Measurements from ENCODE around the gene ATP2A1. TPM values are rescaled to one million over a fixed set of nuclear protein-coding genes. Genes with fewer than 3 reads are reported as not detected.
A peak's percentile ranks its signal among the peaks of the same experiment; 100 is the strongest.
"Not testable (repeated sequence)": the region's sequence is repeated elsewhere in the genome, so short reads cannot be mapped to it uniquely, and the experiment has no call there.

The ATP2A1 gene
- total RNA-seq, 4 donors from 2014 or later, result 0.32 to 0.44 (median 0.37) TPM

DNA sequence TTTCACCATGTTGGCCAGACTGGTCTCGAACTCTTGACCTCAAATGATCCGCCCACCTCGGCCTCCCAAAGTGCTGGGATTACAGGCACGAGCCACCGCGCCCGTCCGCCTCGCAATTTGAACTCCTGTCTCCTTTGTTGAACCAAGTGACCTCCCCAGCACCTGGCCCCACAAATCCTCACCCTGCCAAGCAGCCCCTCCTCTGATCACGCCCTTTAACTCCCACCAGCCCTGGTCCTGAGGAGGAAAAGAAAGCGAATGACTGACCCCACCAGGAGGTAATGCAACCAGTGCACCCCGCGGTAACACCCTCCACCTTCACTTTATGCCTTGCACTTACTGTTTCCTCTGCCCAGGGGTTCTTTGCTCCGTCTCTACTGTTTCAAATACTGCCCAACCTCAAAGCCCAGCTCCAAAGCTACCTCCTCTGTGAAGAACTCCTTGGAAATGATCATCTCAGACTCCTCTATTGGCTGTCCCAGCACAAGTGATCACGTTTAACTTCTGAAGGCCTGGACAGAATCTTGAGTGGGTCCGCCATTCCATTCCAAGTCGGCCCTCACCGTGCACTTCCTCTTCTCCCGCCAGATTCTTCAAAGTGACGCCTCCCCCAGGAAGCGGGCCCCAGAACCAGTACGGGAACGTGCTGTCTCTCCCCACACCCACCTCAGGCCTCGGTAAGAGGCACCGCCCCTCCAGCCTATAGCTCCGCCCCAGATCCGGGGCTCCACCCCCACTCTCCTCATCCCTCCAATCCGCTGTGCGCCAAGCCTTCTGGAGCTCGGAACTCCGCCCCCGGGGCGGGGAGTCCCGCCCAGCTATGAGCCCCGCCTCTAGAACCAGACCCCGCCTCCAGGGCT is 57.9 kb downstream of the ATP2A1 start:
- TF ChIP-seq, protein P1, sequence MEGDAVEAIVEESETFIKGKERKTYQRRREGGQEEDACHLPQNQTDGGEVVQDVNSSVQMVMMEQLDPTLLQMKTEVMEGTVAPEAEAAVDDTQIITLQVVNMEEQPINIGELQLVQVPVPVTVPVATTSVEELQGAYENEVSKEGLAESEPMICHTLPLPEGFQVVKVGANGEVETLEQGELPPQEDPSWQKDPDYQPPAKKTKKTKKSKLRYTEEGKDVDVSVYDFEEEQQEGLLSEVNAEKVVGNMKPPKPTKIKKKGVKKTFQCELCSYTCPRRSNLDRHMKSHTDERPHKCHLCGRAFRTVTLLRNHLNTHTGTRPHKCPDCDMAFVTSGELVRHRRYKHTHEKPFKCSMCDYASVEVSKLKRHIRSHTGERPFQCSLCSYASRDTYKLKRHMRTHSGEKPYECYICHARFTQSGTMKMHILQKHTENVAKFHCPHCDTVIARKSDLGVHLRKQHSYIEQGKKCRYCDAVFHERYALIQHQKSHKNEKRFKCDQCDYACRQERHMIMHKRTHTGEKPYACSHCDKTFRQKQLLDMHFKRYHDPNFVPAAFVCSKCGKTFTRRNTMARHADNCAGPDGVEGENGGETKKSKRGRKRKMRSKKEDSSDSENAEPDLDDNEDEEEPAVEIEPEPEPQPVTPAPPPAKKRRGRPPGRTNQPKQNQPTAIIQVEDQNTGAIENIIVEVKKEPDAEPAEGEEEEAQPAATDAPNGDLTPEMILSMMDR (IDR thresholded peaks at IDR 0.05), result no peak
- peak; percentile 66 for DNase-seq (ENCODE audit: low spot score)
- peak; percentile 85 for ATAC-seq (ENCODE audit: low FRiP score)

GRCh38 chr16:28936784-28937155 is 58.5 kb downstream of the ATP2A1 start:
- DNase-seq (ENCODE audit: low spot score) (no peak), ATAC-seq (ENCODE audit: low FRiP score) (peak; percentile 29)
- TF ChIP-seq, protein P1 (IDR thresholded peaks at IDR 0.05), result no peak

GRCh38 chr16:28937222-28937876 is 59.1 kb downstream of the ATP2A1 start:
- TF ChIP-seq, protein P1 (IDR thresholded peaks at IDR 0.05), result no peak
- no peak for DNase-seq (ENCODE audit: low spot score)
- no peak for ATAC-seq (ENCODE audit: low FRiP score)

- no peak for ATAC-seq (ENCODE audit: low FRiP score)
- DNase-seq (ENCODE audit: low spot score), result no peak
- TF ChIP-seq, protein P1 (IDR thresholded peaks at IDR 0.05), result no peak
Measured at GRCh38 chr16:28938721-28939120, 60.4 kb downstream of the ATP2A1 start.

DNA sequence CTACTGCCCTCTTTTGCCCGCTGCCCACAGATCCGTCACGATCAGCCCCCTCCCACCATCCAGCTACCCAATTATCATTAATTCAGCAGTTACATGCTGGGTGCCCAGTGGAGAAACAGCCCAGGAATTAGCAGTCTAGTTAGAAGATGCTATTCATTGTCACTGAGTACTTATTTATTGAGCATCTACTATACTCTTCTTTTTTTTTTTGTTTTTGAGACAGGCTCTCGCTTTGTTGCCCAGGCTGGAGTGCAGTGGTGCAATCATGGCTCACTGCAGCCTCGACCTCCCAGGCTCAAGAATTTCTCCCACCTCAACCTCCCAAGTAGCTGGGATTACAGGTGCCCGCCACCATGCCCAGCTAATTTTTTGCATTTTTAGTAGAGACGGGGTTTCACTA is 61.5 kb downstream of the ATP2A1 start:
- not testable (repeated sequence) for DNase-seq (ENCODE audit: low spot score); ATAC-seq (ENCODE audit: low FRiP score)

GRCh38 chr16:28943281-28943680 is 65.0 kb downstream of the ATP2A1 start:
- TF ChIP-seq, protein P1 (IDR thresholded peaks at IDR 0.05), result no peak
- ATAC-seq (ENCODE audit: low FRiP score), result no peak
- no peak for DNase-seq (ENCODE audit: low spot score)

GRCh38 chr16:28946681-28947080 is 68.4 kb downstream of the ATP2A1 start:
- no peak for ATAC-seq (ENCODE audit: low FRiP score)
- no peak for DNase-seq (ENCODE audit: low spot score)
- TF ChIP-seq, protein P1 (IDR thresholded peaks at IDR 0.05), result no peak
